ENCODE results near the gene SOX6.

The SOX6 gene

GRCh38 chr11:15988693-15989231 is 367.6 kb downstream of the SOX6 start:
- no peaks in the 10 kb centered on the region for H3K27me3 ChIP-seq (ENCODE audit: control insufficient read depth, insufficient read depth, low read length)
- H3K4me1 ChIP-seq, result no peaks in the 10 kb centered on the region
- H3K36me3 ChIP-seq (ENCODE audit: control insufficient read depth, insufficient read depth, low read length), result no peaks in the 10 kb centered on the region
- no peaks in the 10 kb centered on the region for H3K79me2 ChIP-seq
- no peak overlapping the region for H3K4me2 ChIP-seq (ENCODE audit: low read length)
- TF ChIP-seq CTCF (IDR thresholded peaks at IDR 0.05), result peak; percentile 11
- H3K27ac ChIP-seq, result no peak overlapping the region
- no peaks in the 10 kb centered on the region for H3K9me3 ChIP-seq (ENCODE audit: control insufficient read depth, low read length)
- no peak overlapping the region for H3K4me3 ChIP-seq (ENCODE audit: low read depth, low read length)
- H3K9ac ChIP-seq, result no peak overlapping the region
- H2AFZ ChIP-seq, result no peak overlapping the region

- H3K4me3 ChIP-seq (ENCODE audit: low read depth, low read length), result no peak overlapping the region
- TF ChIP-seq CTCF (IDR thresholded peaks at IDR 0.05), result no peak
- H3K9me3 ChIP-seq (ENCODE audit: control insufficient read depth, low read length), result no peaks in the 10 kb centered on the region
- no peak overlapping the region for H3K9ac ChIP-seq
- no peak overlapping the region for H3K4me2 ChIP-seq (ENCODE audit: low read length)
- no peaks in the 10 kb centered on the region for H3K4me1 ChIP-seq
- H3K27ac ChIP-seq, result no peak overlapping the region
- H3K36me3 ChIP-seq (ENCODE audit: control insufficient read depth, insufficient read depth, low read length), result no peaks in the 10 kb centered on the region
- H3K79me2 ChIP-seq, result no peaks in the 10 kb centered on the region
- no peak overlapping the region for H2AFZ ChIP-seq
- H3K27me3 ChIP-seq (ENCODE audit: control insufficient read depth, insufficient read depth, low read length), result no peaks in the 10 kb centered on the region
These were observed 368.3 kb downstream of the SOX6 start for GRCh38 chr11:15988016-15988550.

GRCh38 chr11:15987046-15987445 is 369.3 kb downstream of the SOX6 start:
- no peak overlapping the region for H2AFZ ChIP-seq
- no peak for TF ChIP-seq CTCF (IDR thresholded peaks at IDR 0.05)
- H3K36me3 ChIP-seq (ENCODE audit: control insufficient read depth, insufficient read depth, low read length), result no peaks in the 10 kb centered on the region
- H3K9me3 ChIP-seq (ENCODE audit: control insufficient read depth, low read length), result no peaks in the 10 kb centered on the region
- no peaks in the 10 kb centered on the region for H3K27me3 ChIP-seq (ENCODE audit: control insufficient read depth, insufficient read depth, low read length)
- H3K4me1 ChIP-seq, result no peaks in the 10 kb centered on the region
- no peak overlapping the region for H3K4me3 ChIP-seq (ENCODE audit: low read depth, low read length)
- H3K79me2 ChIP-seq, result no peaks in the 10 kb centered on the region
- no peak overlapping the region for H3K9ac ChIP-seq
- no peak overlapping the region for H3K27ac ChIP-seq
- no peak overlapping the region for H3K4me2 ChIP-seq (ENCODE audit: low read length)

- Histone ChIP-seq H3K36me3 (ENCODE audit: control insufficient read depth, insufficient read depth, low read length) (no peaks in the 10 kb centered on the region), H3K9ac (no peak overlapping the region), H3K27ac (no peak overlapping the region), H3K9me3 (ENCODE audit: control insufficient read depth, low read length) (no peaks in the 10 kb centered on the region), H3K4me2 (ENCODE audit: low read length) (no peak overlapping the region), H2AFZ (no peak overlapping the region), H3K79me2 (no peaks in the 10 kb centered on the region), H3K27me3 (ENCODE audit: control insufficient read depth, insufficient read depth, low read length) (no peaks in the 10 kb centered on the region), H3K4me1 (no peaks in the 10 kb centered on the region), H3K4me3 (ENCODE audit: low read depth, low read length) (no peak overlapping the region)
- no peak for TF ChIP-seq CTCF (IDR thresholded peaks at IDR 0.05)
These were observed 370.5 kb downstream of the SOX6 start for GRCh38 chr11:15985860-15986139.

- Histone ChIP-seq H3K27me3 (ENCODE audit: control insufficient read depth, insufficient read depth, low read length) (no peaks in the 10 kb centered on the region), H3K9ac (no peak overlapping the region), H3K4me2 (ENCODE audit: low read length) (no peak overlapping the region), H2AFZ (no peak overlapping the region), H3K27ac (no peak overlapping the region), H3K9me3 (ENCODE audit: control insufficient read depth, low read length) (no peaks in the 10 kb centered on the region), H3K4me3 (ENCODE audit: low read depth, low read length) (no peak overlapping the region), H3K79me2 (no peaks in the 10 kb centered on the region), H3K36me3 (ENCODE audit: control insufficient read depth, insufficient read depth, low read length) (no peaks in the 10 kb centered on the region), H3K4me1 (no peaks in the 10 kb centered on the region)
- no peak for TF ChIP-seq CTCF (IDR thresholded peaks at IDR 0.05)
These were observed 371.1 kb downstream of the SOX6 start for GRCh38 chr11:15985127-15985859.

All from parathyroid adenoma (tissue), 2 donors.